Skeletal muscle satellite cell (primary cell): Measurements from ENCODE around the gene FARP1.

Experiments
- H3K27me3 ChIP-seq: 2 replicates; pipeline ENCODE4 v1.7.0; 2013; ENCODE audit warnings: low read length; ENCODE audit not compliant: control insufficient read depth, insufficient read depth
- H3K36me3 ChIP-seq: 2 replicates; pipeline ENCODE4 v1.7.0; 2013; ENCODE audit warnings: mild to moderate bottlenecking, control low read depth, low read length; ENCODE audit not compliant: insufficient read depth
- H3K4me1 ChIP-seq: 2 replicates; pipeline ENCODE4 v1.7.0; 2013; ENCODE audit warnings: low read length; ENCODE audit not compliant: control insufficient read depth, insufficient read depth
- H3K4me2 ChIP-seq: 2 replicates; pipeline ENCODE4 v1.7.0; 2013; ENCODE audit warnings: mild to moderate bottlenecking, low read length
- H3K4me3 ChIP-seq: 2 replicates; pipeline ENCODE4 v1.7.0; 2013; ENCODE audit warnings: low read length
- H3K9ac ChIP-seq: 2 replicates; pipeline ENCODE4 v1.7.0; 2013; ENCODE audit warnings: mild to moderate bottlenecking, low read depth, low read length, moderate library complexity
- H3K9me3 ChIP-seq: replicated peaks from 2 replicates; pipeline ENCODE4 v1.7.0; 2013; ENCODE audit warnings: mild to moderate bottlenecking, control low read depth, low read length

FARP1 gene

GRCh38 chr13:98180092-98180491 is 37.2 kb downstream of the FARP1 start:
- no peak overlapping the region for H3K4me3 ChIP-seq
- H3K9ac ChIP-seq, result no peak overlapping the region
- H3K4me2 ChIP-seq, result no peak overlapping the region
- H3K27me3 ChIP-seq, result no peaks in the 10 kb centered on the region
- H3K9me3 ChIP-seq, result no peaks in the 10 kb centered on the region
- H3K36me3 ChIP-seq, result no peaks in the 10 kb centered on the region
- peaks cover 9% of the 10 kb centered on the region for H3K4me1 ChIP-seq

- Histone ChIP-seq H3K4me1 (peaks cover 7% of the 10 kb centered on the region), H3K27me3 (no peaks in the 10 kb centered on the region), H3K9me3 (no peaks in the 10 kb centered on the region), H3K4me2 (no peak overlapping the region), H3K9ac (no peak overlapping the region), H3K4me3 (no peak overlapping the region), H3K36me3 (no peaks in the 10 kb centered on the region)
These were observed 38.4 kb downstream of the FARP1 start for GRCh38 chr13:98181111-98181815.

GRCh38 chr13:98182153-98182552 is 39.3 kb downstream of the FARP1 start:
- Histone ChIP-seq H3K4me2 (no peak overlapping the region), H3K9me3 (no peaks in the 10 kb centered on the region), H3K4me1 (peaks cover 7% of the 10 kb centered on the region), H3K27me3 (no peaks in the 10 kb centered on the region), H3K9ac (no peak overlapping the region), H3K4me3 (no peak overlapping the region), H3K36me3 (no peaks in the 10 kb centered on the region)

- Histone ChIP-seq H3K4me1 (peaks cover 7% of the 10 kb centered on the region), H3K9ac (no peak overlapping the region), H3K4me3 (no peak overlapping the region)
These were observed 39.7 kb downstream of the FARP1 start for GRCh38 chr13:98182589-98182988.

GRCh38 chr13:98184792-98185191 is 41.9 kb downstream of the FARP1 start:
- Histone ChIP-seq H3K4me1 (peaks cover 6% of the 10 kb centered on the region), H3K4me3 (no peak overlapping the region), H3K9ac (no peak overlapping the region), H3K4me2 (no peak overlapping the region), H3K36me3 (no peaks in the 10 kb centered on the region), H3K27me3 (no peaks in the 10 kb centered on the region), H3K9me3 (no peaks in the 10 kb centered on the region)

More at GRCh38 chr13:98182589-98182988, 39.7 kb downstream of the FARP1 start:
- no peaks in the 10 kb centered on the region for H3K9me3 ChIP-seq
- no peaks in the 10 kb centered on the region for H3K27me3 ChIP-seq
- no peaks in the 10 kb centered on the region for H3K36me3 ChIP-seq
- H3K4me2 ChIP-seq, result no peak overlapping the region

GRCh38 chr13:98187155-98187964 is 44.5 kb downstream of the FARP1 start:
- Histone ChIP-seq H3K4me3 (no peak overlapping the region), H3K9ac (no peak overlapping the region), H3K27me3 (no peaks in the 10 kb centered on the region), H3K9me3 (no peaks in the 10 kb centered on the region), H3K4me1 (no peaks in the 10 kb centered on the region), H3K4me2 (no peak overlapping the region), H3K36me3 (no peaks in the 10 kb centered on the region)

GRCh38 chr13:98187965-98188261 is 45.0 kb downstream of the FARP1 start:
- no peaks in the 10 kb centered on the region for H3K27me3 ChIP-seq
- H3K36me3 ChIP-seq, result no peaks in the 10 kb centered on the region
- no peaks in the 10 kb centered on the region for H3K9me3 ChIP-seq
- H3K9ac ChIP-seq, result no peak overlapping the region
- no peak overlapping the region for H3K4me2 ChIP-seq
- no peak overlapping the region for H3K4me3 ChIP-seq
- H3K4me1 ChIP-seq, result no peaks in the 10 kb centered on the region

GRCh38 chr13:98188544-98189166 is 45.8 kb downstream of the FARP1 start:
- H3K9me3 ChIP-seq, result no peaks in the 10 kb centered on the region
- H3K36me3 ChIP-seq, result no peaks in the 10 kb centered on the region
- no peak overlapping the region for H3K4me2 ChIP-seq
- no peak overlapping the region for H3K4me3 ChIP-seq
- H3K9ac ChIP-seq, result no peak overlapping the region
- H3K27me3 ChIP-seq, result no peaks in the 10 kb centered on the region
- no peaks in the 10 kb centered on the region for H3K4me1 ChIP-seq

GRCh38 chr13:98189841-98190505 is 47.1 kb downstream of the FARP1 start:
- no peak overlapping the region for H3K4me3 ChIP-seq
- H3K9me3 ChIP-seq, result no peaks in the 10 kb centered on the region
- H3K36me3 ChIP-seq, result no peaks in the 10 kb centered on the region
- no peaks in the 10 kb centered on the region for H3K27me3 ChIP-seq
- no peak overlapping the region for H3K9ac ChIP-seq
- no peaks in the 10 kb centered on the region for H3K4me1 ChIP-seq
- H3K4me2 ChIP-seq, result no peak overlapping the region

GRCh38 chr13:98190889-98191444 is 48.1 kb downstream of the FARP1 start:
- H3K9me3 ChIP-seq, result no peaks in the 10 kb centered on the region
- H3K27me3 ChIP-seq, result no peaks in the 10 kb centered on the region
- H3K4me1 ChIP-seq, result no peaks in the 10 kb centered on the region
- no peak overlapping the region for H3K4me2 ChIP-seq
- no peak overlapping the region for H3K9ac ChIP-seq
- no peak overlapping the region for H3K4me3 ChIP-seq
- no peaks in the 10 kb centered on the region for H3K36me3 ChIP-seq

- no peak overlapping the region for H3K4me3 ChIP-seq
- H3K27me3 ChIP-seq, result no peaks in the 10 kb centered on the region
- H3K4me2 ChIP-seq, result no peak overlapping the region
- H3K9me3 ChIP-seq, result no peaks in the 10 kb centered on the region
- H3K36me3 ChIP-seq, result no peaks in the 10 kb centered on the region
- H3K4me1 ChIP-seq, result no peaks in the 10 kb centered on the region
- H3K9ac ChIP-seq, result no peak overlapping the region
These were observed 49.1 kb downstream of the FARP1 start for GRCh38 chr13:98192008-98192407.
